Amniotic epithelial cell (primary cell): ENCODE data around the gene ARHGAP15.
A peak's percentile ranks its signal among the peaks of the same experiment; 100 is the strongest.

Experiments used
- DNase-seq: peaks from one replicate; pipeline ENCODE4 v3.0.0-alpha.2; 2010; ENCODE audit warnings: low read depth

ARHGAP15 gene

DNA sequence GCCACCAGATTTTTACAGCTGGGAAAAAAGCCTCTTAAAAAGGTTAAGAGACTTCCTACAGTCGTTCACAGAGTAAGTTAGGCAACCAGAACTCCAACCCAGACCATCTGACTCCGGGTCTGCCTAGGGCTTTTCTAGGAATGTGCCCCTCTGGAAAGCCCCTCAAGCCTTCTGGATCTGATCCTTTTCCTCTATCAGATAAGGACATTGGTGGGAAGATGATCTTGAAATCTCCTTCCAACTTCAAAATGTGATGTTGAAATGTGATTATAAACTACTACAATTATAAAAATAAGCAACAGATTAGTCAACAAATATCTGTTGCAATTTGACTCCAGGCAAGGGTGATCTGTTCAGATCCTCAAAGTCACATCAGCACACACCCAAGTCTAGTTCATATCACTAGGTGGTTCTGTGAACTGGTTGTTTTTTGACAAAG is 270.4 kb downstream of the ARHGAP15 start:
- peak; percentile 9 for DNase-seq

DNA sequence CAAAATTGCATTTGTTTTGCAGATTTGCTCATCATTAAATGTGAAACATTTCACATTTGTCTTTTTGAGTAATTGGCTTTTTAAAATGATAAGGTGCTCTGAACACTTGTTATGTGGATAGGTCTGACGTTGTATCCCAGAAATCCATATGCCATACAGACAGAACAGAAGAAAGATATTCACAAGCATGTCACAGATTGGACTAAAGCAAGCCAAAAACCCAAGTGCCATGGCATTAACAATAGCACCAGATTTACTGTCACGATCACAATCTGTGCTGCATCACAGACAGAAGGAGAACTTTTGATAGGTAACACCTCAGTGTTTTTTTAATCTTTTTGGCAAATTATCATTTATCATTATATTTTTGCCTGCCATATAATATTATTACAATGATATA is 272.6 kb downstream of the ARHGAP15 start:
- no peak for DNase-seq

DNA sequence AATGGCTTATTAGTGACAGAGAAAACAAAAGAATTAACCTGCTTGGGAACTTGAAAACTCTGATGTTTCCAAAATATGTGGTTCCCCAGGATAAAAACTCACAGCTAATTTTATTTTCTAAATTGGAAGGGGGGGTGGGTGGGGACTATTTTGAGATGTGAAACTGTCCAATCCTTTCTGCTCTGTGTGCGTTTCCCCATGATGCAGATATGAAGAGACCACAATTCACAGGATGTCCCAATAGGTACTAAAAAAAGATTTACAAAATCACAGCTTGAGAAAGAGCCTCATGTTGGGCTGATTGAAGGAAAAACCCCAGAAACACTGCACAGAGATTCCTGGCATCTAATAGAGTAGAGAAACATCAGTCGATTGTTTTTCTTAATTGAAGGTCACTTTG is 273.2 kb downstream of the ARHGAP15 start:
- DNase-seq = no peak

DNA sequence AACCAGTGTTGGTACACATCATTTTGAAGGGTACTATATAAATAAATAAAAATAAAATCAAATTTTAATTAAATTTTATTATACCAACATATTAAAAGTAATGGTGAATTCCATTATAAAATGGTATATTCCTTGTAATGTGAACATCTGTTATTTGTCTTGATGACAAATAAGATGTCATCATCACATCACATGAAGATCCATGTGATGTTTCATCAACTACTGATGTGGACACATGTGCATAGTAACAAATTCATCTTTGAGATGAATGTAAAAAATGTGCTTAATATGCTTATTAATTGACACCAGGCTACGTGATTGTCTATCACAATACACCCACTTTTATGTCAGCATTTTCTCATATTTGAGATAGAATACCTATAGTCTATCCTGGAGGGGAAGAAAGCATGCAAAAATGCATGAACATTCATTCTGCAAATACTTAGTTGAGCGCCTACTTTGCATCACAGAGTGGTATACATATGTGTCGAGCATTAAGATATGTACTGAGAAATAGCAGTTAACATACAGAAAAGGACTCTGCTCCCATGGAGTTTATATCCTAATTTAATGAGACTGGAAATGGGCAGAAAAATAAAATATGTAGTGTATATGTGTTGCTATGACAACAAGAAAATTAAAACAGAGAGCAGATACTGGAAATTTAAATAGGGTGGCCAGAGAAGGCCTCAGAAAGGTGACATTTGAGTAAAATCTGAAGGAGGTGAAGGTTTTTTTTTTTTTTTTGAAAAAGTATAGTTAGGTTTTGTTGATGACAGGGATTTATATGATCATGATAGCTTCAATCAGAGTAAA is 281.1 kb downstream of the ARHGAP15 start:
- no peak for DNase-seq

DNA sequence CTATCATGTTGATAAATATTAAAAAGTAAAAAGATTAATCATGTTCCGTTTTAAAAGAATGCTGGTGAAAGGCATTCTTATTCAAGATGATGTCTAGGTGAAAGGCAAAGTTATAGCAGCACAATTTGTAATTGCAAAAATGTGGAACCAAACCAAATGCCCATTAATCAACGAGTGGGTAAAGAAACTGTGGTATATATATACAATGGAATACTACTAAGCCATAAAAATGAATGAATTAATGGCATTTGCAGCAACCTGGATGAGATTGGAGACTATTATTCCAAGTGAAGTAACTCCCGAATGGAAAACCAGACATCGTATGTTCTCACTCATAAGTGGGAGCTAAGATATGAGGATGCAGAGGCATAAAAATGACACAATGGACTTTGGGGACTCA is 286.4 kb downstream of the ARHGAP15 start:
- DNase-seq = no peak

DNA sequence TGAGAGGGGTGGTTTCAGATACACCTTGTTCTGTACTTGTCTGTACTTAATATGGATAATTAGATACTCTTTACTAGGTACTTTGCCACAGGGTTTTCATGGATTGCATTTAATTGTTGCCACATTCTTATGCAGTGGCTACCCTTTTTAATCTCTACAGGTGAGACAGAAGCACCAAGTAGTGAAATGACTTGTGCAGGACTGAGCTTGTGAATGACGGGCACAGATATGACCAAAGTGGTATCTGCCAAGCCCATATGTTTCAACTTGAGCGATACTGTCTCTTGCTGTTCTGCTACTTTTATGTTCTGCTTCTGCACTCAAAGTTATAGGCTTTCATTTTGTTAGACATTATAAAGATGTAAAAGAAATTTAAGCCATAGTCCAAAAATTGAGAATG is 288.2 kb downstream of the ARHGAP15 start:
- DNase-seq = no peak

DNA sequence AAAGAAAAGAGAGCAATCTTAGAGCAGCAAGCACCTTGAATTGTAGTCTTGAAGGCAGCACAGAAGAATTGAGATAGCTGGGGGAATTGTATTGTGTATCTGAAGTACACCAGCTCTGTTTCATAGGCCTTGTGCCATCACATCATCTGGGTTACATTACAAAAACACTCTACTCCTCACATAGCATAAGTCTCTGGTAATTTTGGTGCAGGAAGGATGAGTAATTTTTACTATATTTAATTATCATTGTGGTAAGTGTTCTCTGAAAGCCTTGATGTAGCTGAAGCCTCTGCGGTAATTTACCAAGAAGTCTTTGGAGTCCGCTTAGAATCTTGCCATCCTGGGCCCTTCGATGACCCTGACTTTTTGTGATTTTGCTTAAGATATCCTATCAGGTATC is 291.1 kb downstream of the ARHGAP15 start:
- no peak for DNase-seq

DNA sequence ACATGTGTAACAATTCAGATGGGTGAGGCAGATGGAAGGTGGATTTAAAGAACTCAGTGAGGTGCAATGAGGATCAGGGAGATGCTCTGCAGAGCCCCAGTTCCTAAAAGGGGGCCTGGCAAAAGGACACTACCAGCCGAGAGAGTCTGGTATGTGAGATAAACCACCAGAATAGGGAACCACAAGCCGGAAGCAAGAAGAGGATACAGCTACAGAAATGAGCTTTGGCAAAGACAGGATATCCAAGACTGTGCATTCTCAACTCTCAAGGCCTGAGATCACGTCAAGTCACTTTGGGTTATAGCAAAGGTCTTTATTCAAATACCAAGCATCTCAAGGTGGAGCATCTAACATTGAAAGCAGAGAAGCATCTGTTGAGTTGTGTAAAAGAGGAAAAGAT is 293.5 kb downstream of the ARHGAP15 start:
- DNase-seq = no peak

DNA sequence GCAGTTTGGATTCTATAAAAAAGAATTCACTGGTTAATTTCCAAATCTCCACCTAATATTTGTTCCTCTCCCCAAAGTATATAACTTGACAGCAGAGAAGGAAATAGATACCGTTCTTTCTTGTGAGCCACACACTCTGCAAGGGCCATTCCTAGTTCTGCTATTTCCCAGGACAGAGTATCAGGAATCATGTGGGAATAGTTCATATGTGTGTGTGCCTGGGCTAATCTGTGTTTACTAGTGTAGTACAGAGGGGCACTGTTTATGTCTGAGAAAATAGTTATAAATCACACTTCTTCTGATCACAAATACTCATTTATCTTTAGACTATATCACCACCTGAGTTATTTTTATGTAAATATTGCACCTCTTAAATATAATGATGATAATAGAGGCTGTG is 296.7 kb downstream of the ARHGAP15 start:
- DNase-seq = no peak

DNA sequence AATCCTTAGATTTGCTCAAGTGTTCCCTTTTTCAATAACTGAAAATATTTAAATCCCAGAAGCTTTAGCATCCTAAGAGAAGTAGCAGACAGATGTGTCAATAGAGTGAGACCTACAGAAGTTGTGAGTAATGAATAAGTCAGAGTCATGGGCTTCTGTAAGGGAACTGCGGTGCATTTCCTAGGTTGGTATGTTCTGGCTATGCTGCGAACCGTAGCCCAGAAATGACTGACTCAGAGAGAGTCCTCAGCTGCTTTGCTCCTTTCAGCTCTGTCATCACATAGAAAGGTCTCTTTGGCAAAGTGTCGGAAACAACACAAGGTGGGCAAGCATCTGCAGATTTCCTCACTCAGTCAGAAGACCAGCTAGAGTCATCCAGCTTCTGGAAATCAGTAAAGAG is 297.1 kb downstream of the ARHGAP15 start:
- peak; percentile 81 for DNase-seq

DNA sequence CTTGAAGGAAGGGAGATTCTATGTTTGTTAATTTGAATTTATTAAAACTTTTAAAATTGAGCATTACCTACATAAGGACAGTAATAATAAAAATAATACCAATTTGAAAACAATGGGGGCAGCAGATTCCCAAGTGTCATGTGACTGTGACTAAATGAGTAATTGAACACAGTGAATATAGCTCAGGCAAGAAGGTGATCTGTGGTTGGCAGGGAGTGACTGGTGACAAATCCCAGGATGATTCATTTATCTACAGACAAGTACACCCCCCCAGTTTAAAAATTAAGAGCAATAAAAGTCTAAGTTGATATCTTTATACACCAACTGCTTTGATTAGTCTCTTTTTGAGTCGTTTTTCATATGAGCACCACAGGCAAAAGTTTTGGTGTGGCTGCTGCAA is 299.5 kb downstream of the ARHGAP15 start:
- DNase-seq = no peak

DNA sequence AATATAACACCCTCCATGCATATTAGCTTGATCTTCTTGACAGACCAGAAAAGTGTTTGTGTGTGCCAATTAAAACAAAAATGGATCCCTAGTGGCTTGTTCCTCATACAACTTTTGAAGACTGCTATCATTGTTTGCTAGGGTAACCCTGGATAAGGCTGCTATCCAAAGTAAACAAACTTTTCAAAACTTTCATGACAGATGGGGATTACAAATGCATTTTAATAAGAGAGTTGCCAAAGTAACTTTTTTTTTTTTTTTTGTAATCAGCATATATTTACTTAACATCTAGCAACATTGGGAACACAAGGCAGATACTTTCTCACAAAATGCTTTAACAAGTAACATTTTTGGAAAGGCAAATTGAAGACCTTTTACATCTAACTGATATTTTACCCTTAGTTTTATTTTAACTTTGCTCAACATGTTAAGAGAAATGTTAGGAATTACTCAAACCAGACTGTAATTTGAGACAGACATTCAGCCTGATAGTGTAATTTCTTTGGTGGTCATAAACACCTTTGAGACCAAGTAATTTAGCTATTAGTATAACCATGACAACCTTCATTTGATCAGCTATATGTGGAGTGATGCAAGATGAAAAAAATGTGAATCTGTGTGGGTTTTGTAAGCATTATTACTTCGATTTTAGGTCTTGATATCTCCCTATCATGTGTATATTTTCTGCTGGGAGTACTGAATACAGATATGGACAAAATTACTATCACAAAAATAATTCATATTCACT is 300.9 kb downstream of the ARHGAP15 start:
- no peak for DNase-seq

DNA sequence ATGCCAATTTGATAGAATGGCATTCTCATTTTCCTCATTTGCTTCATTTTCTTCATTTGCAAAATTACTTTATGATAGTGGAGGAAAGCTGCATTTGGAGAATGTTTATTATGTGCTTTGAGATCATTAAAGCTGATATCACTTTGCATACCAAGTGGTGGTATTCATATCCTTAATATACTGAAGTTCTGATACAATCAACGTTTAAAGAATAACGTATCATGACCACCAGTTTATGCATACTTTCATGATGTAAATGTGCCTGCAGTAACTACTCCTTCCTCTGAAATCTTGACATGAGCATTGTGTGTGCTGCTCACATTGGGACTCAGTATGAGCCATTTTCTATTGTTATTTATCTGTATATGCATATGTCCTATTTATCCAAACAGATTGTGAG is 302.1 kb downstream of the ARHGAP15 start:
- DNase-seq = peak; percentile 15

DNA sequence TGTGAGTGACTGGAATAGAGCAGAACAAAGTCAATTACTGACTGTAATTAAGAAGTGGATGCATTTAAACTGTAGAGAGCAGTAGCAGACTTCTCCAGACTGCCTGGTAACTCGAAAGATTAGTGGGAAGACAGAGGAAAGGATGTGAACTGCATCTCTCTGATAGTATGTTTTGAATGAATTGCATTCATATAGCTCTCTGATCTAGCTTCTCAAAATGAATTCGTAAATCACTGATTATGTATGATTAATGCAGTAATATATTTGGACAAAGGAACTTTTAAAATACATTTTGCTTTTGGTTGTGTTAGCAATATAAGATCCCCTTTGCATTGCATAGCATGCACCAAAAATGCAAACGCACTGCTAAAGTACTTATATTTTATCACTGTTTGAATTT is 304.0 kb downstream of the ARHGAP15 start:
- peak; percentile 21 for DNase-seq

DNA sequence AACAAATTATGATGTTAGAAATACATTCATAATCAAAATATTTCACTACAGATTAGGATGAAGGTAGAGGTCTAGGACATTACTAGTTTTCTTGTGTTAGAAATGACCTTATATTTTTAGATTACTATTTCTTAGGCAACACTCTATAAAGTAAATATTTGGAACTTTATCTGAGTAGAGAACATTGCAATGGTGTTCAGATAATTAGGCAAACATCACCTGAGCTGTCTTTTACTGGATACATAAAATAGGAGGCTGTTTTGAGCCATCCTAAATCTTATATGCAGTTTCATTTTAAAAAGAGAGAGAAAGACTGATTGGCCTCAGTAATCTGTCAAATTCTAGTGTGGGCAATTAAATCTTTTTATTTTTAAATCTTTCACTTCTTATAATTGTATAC is 304.6 kb downstream of the ARHGAP15 start:
- no peak for DNase-seq

DNA sequence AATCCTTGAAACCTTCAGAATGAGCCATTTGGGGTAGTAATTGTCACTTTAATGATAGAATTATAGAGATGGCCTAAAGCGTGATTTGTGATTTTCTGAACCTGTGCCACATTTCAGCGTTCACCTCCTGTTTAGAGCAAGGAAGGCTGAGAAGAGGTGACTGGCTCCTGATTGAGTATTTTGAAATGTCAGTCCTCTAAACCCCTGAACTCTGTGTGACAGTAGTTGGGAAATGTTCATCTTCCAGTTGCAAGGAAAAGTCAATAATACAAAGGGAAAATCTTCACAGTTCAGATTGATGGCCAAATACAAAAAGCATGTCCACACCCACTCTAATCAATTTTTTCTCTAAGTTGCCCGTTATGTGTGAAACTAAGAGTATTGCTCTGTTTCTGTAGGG is 305.2 kb downstream of the ARHGAP15 start:
- DNase-seq = no peak

DNA sequence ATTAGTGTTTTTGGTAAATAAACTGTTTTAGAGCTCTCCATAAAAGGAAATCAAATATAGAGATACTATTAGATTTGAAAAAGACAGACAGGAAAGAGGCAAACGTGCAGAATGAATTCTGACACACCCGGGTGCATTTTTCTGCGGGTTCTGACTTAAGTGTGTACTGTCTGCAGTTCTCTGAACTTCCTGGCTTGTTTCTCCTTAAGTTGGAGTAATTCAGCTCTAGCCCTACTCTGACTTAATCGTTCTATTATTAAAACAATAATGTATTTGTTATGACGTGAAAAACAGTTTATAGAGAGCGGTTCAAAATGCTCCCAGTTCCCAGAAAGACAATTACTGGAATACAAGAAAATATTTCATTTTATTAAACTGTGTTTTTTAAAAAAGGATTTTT is 305.9 kb downstream of the ARHGAP15 start:
- peak; percentile 11 for DNase-seq

DNA sequence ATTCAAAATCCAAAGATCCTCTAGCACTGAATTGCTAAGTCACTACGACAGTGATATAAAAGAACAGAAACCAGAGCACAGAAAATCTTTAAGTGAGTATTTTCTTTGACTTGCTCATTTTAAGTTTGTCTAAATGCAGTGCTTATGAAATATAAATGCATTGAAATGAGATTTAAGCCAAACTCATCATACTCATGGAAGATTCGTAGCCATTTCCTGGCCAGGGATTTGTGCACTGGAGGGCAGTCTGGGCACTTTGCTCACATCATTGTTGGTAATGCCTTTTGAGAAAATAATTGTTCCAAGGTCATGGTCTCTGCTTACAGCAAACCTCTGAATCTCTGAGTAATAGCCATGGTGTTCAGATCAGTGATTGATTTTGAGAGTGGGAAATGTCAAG is 307.7 kb downstream of the ARHGAP15 start:
- DNase-seq = no peak

DNA sequence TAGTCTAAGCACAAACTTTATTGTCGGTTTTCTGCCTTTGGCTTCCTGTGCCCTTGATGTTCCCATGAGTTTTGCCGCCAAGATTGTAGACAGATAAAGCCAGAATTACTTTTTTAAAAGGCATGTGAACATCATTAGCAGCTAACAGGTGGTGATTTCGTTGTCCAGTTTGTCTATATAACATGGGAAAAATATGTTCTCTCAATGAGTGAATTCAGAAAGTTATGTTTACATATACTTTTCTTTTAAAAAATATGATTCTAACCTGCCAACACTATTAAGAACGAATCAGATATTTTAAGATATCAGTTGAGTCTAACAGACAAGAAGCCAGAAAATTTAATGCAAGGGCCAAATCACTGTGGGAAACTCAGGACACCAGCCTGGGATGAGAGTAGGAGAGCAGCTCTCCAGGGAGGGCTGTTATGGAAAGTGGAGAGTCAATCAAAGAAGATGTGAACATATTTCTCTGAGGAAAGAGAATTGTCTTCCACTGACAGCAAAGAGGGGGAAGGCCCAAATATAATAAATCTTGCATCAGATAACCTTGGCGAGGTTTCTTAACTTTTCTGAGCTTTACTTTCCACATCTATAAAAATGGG is 311.3 kb downstream of the ARHGAP15 start:
- DNase-seq = no peak

DNA sequence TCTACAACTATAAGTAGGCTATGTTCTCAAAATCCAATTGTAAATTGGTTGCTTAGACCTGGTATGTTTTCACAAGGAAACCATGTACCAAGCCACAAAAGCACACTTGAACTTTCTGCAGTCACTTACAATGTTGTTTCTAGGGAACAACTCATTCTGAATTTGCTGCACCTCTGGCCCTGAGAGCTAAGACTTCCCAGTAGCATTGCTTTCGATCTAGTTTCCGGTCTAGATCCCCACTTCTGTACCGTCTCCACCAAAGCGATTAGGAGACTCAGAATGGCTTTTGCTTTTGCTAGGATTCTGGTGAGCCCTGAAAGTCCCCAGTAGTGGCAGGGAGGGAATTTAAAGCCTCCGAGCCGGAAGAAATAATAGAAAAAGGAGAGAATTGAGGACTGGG is 313.0 kb downstream of the ARHGAP15 start:
- no peak for DNase-seq

DNA sequence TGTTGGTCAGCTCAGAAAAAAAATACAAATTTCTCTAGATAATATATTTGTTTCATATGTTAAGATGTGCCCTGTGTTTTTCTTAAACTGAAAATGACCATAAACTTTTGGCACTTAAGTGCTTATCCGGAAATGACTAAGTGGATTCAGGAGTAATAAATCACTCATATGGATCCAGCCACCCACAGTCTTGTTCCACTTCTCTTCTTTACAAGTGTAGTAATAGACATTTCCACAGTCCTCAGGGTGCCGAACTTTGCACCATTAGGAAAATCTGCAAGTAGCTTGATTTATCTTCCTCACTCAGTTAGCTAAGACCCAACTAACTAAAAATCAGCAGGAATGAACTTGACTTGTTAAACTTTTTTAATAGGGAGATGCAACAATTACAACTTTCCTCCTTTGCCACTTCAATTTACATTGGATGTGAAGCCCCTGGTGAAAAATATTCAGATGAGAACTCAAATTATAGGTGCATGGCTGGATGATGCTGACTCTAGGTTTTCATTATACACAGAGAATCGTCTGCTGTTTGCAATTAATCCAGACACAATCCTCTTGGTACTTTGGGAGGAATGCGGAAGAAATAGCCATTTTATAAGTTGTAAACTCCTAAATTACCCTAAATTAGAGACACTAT is 322.5 kb downstream of the ARHGAP15 start:
- DNase-seq = peak; percentile 76

DNA sequence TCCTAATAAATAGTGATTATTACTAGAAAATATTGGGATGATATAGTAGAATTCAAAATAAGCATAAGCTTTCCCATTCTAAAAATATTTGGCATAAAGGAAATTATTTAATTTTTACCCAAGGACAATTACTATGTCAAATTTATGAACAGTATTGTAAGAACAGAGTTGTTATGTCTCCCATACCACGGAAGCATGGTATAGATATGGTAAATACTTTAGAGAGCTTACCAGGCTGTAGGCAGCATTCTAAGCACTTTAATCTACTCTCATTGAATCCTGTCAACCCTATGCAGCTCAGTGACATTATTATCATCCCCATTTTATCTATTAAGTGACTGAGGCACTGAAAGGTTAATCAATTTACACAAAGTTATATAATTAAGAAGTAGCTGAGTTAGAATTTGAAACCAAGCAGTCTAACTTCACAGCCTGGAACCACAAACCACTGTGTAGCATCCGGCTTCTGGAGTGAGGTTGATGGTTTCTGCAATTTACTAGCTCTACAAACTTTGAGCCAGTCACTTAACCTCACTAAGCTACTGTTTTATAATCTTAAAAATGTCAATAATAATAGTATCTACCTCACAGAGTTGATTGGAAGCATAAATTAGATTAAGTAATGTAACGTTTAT is 323.7 kb downstream of the ARHGAP15 start:
- no peak for DNase-seq
